VCaP (cell line): Measurements from ENCODE around the gene RAB37.

Experiments used
- H3K27ac ChIP-seq: fragments of 450-650 bp; 2 replicates; pipeline ENCODE4 v1.5.1; 2017
- TF ChIP-seq, protein P1 (sequence below): fragments of 450-650 bp; conservative IDR thresholded peaks from 2 replicates; pipeline ENCODE4 v1.5.1; 2017; ENCODE audit warnings: mild to moderate bottlenecking, moderate library complexity

RAB37 gene

DNA sequence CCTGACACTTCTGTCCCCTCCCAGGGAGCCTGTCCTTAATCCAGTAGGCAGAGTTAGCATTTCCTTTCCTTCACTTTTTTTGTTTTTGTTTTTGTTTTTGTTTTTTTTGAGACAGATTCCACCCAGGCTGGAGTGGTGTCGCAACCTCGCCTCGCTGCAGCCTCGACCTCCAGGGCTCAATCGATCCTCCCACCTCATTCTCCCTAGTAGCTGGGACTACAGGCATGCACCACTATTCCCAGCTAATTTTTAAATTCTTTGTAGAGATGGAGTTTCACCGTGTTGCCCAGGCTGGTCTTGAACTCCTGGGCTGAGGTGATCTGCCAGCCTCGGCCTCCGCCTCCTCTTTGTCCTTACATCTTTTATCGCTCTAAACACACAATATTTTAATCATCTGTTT lies 15.4 kb downstream of the RAB37 start:
- H3K27ac ChIP-seq, result no peak overlapping the region
- TF ChIP-seq, protein P1, sequence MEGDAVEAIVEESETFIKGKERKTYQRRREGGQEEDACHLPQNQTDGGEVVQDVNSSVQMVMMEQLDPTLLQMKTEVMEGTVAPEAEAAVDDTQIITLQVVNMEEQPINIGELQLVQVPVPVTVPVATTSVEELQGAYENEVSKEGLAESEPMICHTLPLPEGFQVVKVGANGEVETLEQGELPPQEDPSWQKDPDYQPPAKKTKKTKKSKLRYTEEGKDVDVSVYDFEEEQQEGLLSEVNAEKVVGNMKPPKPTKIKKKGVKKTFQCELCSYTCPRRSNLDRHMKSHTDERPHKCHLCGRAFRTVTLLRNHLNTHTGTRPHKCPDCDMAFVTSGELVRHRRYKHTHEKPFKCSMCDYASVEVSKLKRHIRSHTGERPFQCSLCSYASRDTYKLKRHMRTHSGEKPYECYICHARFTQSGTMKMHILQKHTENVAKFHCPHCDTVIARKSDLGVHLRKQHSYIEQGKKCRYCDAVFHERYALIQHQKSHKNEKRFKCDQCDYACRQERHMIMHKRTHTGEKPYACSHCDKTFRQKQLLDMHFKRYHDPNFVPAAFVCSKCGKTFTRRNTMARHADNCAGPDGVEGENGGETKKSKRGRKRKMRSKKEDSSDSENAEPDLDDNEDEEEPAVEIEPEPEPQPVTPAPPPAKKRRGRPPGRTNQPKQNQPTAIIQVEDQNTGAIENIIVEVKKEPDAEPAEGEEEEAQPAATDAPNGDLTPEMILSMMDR, result no peak

DNA sequence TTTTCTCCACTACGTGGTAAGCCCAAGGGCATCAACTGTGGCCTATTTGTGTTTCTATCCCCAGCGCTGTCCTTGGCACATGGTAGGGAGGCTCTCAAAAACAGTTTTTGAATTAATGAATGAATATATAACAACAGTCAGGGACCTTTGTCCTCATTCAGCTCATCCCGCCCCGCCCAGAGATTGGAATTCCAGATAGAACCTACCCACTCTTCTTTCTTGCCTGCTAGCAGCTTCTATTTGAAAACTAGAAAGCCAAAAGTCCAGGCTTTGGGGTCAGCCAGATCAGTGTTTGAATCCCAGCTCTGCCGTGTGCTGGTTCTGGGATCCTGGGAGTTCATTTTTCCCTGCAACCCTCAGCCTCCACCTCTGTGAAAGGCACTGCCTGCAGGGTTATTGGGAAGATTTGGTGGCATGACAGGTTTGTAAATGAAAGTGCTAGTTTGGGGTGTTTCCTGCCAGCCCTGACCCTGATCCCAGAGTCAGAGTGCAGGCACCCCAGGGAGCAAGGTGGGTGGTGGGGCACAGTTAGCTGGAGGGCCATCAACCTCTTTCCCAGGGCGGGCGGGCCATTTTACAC lies 15.9 kb downstream of the RAB37 start:
- H3K27ac ChIP-seq, result no peak overlapping the region
- TF ChIP-seq, protein P1, result no peak

DNA sequence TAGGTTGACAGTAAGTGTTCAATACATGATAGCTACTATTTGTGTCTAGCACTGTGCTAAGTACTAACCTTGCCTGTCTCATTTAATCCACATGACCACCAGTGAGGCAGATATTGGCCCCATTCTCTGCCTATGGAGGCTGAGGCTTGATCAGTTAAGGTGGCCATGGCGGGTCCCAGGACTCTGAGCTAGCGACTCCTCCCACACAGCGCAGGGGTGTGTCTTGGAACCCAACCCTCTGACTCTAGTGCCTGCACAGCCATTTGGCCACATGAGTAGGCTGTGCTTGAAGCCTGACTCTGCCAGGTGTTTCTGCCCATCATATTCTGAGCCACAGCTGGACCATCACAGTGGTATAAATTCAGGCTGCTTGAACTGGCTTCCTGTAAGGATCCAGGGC lies 17.8 kb downstream of the RAB37 start:
- no peak overlapping the region for H3K27ac ChIP-seq
- TF ChIP-seq, protein P1, result no peak

DNA sequence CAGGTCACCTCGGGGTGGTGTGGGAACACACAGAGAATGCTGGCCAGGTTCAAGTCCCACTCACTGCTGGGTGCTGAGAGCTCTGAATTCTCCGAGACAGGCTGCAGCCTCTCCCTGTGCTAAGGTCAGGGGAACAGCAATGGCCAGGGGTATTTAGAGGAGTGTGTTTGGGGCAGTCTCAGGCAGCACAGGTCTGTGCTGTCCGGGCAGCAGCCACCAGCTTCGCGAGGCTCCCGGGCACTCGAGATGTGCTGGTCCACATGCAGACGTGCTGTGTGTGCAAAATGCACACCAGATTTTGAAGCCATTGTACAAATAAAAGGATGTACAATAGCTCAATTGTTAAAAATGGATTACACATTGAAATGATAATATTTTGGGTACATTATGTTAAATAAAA lies 18.5 kb downstream of the RAB37 start:
- no peak overlapping the region for H3K27ac ChIP-seq
- TF ChIP-seq, protein P1, result no peak

DNA sequence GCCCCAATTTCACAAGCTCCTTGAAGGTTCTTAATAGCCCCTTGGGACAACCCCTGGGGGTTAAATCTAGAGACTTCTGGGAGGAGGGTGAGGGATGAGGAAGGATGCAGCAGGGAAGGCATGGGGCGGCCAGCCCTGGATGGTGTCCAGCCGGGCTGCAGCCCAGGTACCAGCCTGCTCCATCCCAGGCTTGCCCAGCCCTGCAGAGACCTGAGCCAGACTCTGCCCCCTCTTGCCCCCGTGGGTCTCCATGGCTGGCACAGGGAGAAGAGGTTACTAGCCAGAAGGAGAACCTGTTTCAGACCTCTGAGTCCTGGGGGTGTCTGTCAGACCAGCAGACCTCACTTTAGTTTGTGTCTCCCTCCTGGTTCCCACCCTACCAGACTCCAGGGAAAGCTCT lies 19.8 kb downstream of the RAB37 start:
- H3K27ac ChIP-seq, result peak overlapping the region; percentile 99
- TF ChIP-seq, protein P1, result no peak

DNA sequence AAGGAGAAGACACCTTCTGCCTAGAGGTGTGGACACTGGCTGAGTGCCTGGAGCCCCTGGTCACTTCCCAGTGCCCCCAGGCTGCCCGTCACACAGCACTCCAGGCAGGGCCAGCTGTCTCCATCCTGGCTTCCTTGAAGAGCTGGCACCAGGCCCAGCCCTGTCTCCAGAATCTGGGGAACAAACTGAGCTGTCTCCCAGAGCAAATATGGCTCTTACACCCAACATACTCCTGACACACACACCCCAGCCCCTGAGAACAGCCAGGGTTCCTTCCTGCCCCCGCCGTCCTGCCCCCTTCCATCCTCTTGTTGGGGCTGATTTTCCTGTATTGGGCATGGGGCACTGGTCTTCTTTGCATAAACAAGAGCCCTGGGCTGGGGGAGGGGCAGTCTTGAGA lies 20.4 kb downstream of the RAB37 start:
- TF ChIP-seq, protein P1, result no peak
- peak overlapping the region; percentile 99 for H3K27ac ChIP-seq

DNA sequence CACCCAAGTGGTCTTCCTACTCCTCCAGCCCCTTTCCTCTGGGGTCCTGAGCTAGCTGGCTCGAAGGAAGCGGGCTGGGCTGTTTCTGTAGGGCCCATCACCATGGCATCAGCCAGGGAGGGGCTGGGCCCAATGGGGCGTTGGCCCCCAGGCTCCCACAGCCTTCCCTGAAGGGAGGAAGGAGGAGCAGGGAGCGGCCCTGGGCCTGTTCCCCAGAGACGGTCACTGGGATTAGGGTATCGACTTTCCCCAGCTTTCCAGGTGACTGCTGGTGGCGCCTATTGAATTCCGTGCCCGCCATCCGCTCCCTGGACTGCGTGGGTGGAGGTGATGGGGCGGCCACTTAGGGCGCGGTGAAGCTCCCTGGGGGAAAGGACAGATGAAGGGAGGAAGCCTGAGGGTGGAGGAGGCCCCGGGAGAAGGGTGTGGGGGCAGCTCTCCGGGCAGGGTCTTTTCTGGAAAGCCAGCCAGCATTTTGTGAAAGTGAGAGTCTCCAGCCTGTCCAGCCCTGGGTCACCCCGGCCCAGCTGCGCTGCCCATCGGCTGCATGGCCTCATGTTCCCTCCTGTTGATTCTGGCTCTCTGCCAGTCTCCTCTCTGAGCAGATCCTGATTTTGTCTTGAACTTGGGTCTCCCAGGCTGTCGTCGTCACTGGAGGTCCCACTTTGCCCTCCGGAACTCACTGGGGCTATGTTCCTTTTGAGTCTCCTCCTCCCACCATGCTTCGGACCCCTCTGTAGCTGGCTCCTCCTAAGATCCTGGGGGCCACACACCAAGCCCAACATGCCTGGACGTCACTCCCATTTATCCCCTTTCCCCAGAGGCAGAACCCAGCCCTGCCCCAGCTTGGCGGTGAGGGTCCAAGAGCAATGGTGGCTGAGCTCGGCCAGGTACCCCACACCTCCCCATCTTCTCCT lies 21.1 kb downstream of the RAB37 start:
- TF ChIP-seq, protein P1, result no peak
- H3K27ac ChIP-seq, result peak overlapping the region; percentile 99
